ENCODE results near the gene GLYATL1B. TPM values are rescaled to one million over a fixed set of nuclear protein-coding genes. Genes with fewer than 3 reads are reported as not detected.
"Not testable (repeated sequence)": the region's sequence is repeated elsewhere in the genome, so short reads cannot be mapped to it uniquely, and the experiment has no call there.

The GLYATL1B gene
- polyA plus RNA-seq, 2 of the 4 experiments (the other 2 are of a cell fraction), result not detected

GRCh38 chr11:59053387-59053786 lies 32.7 kb upstream of the GLYATL1B start:
- Histone ChIP-seq H3K27ac (no peak overlapping the region), H3K4me3 (no peak overlapping the region), H3K9me3 (no peaks in the 10 kb centered on the region), H3K4me2 (no peak overlapping the region), H3K4me1 (0 out of 3 replicates have a peak, but pooled peaks cover 2% of the 10 kb centered on the region)
- DNase-seq (ENCODE audit: low read depth in 1 of 2, low spot score in 1 of 2) (peak in 1 of 2 experiments; percentile 67), FAIRE-seq (no peak), ATAC-seq (peak; percentile 58 to 80; a peak in 4 of 6 replicates)
- TF ChIP-seq SMC3 (IDR thresholded peaks at IDR 0.05) (peak; percentile 40; the same call in 2 of the 3 replicates), CTCF (IDR thresholded peaks at IDR 0.05) (peak; percentile 51), RAD21 (conservative IDR thresholded peaks at IDR 0.05 in 1 of 2, IDR thresholded peaks at IDR 0.05 in 1 of 2) (peak in 1 of 2 experiments; percentile 9; a peak in 1 of 5 replicates), ATOH8 (CRISPR knock-in tag; IDR thresholded peaks at IDR 0.05; ENCODE audit: low read depth) (no peak)
- POLR2A ChIA-PET, result no interaction called here
- CTCF ChIA-PET, result interaction anchor here (0.7 to 2.1 kb wide), 10 partner anchors 10 to 379 kb away, joined by 3 to 10 read pairs (median 3); no protein-coding TSS in a partner anchor
- WGBS (ENCODE audit: missing lambda C conversion rate), result 9% methylated on average over 2 of the region's 2 CpGs

- FAIRE-seq (peak; percentile 61), DNase-seq (ENCODE audit: low read depth in 1 of 2, low spot score in 1 of 2) (peak; percentile 61 to 95), ATAC-seq (peak; percentile 80 to 98)
- Histone ChIP-seq H3K4me2 (peak overlapping the region; percentile 88), H3K4me3 (peak overlapping the region; percentile 41)
- WGBS (ENCODE audit: missing lambda C conversion rate), result 12% methylated on average over 26 of the region's 27 CpGs
- H3K27ac ChIP-seq, H3K4me1 ChIP-seq, POLR2A ChIA-PET, H3K9me3 ChIP-seq: not testable (repeated sequence)
- CTCF ChIA-PET, result interaction anchor here (0.7 to 2.6 kb wide), 21 partner anchors 8 to 481 kb away, joined by 3 to 14 read pairs (median 4); partner anchors contain the start of gene GLYATL1B
- TF ChIP-seq MAZ (IDR thresholded peaks at IDR 0.05; ENCODE audit: borderline replicate concordance, low read depth, low read length) (0 out of 2 replicates have a peak, but pooled peaks have one; percentile 48), SMC3 (IDR thresholded peaks at IDR 0.05) (peak; percentile 41; the same call in 1 of the 3 replicates), RAD21 (conservative IDR thresholded peaks at IDR 0.05 in 1 of 2, IDR thresholded peaks at IDR 0.05 in 1 of 2) (peak; percentile 62 to 83), MAX (IDR thresholded peaks at IDR 0.05) (0 out of 2 replicates have a peak, but pooled peaks have one; percentile 19), CTCF (IDR thresholded peaks at IDR 0.05) (peak; percentile 54), PBX3 (IDR thresholded peaks at IDR 0.05) (peak; percentile 89)
Measured at GRCh38 chr11:59058120-59059033, 27.7 kb upstream of the GLYATL1B start.

GRCh38 chr11:59060096-59060495 lies 26.0 kb upstream of the GLYATL1B start:
- H3K27ac ChIP-seq; ATAC-seq; DNase-seq (ENCODE audit: low read depth in 1 of 2, low spot score in 1 of 2); H3K9me3 ChIP-seq; POLR2A ChIA-PET; FAIRE-seq; H3K4me3 ChIP-seq; H3K4me1 ChIP-seq; H3K4me2 ChIP-seq: not testable (repeated sequence)
- CTCF ChIA-PET, result interaction anchor here (1.2 to 1.3 kb wide), 2 partner anchors 16 to 76 kb away, joined by 3 to 5 read pairs; no protein-coding TSS in a partner anchor
- 33% methylated on average over 3 of the region's 3 CpGs for WGBS (ENCODE audit: missing lambda C conversion rate)
